Fibroblast of lung (primary cell): ENCODE measurements around the gene LAGE3.

Experiments used
- CTCF ChIP-seq, 2 donors: IDR thresholded peaks in 1 of 2; conservative IDR thresholded peaks in 1 of 2; 1 replicate in 1 of 2; 2 replicates in 1 of 2; pipeline ENCODE4 v1.5.1; 2011 to 2012; ENCODE audit warnings: low read length in 2 of 2, control low read depth in 1 of 2, inconsistent platforms in 1 of 2, low read depth in 1 of 2, mild to moderate bottlenecking in 1 of 2
- EZH2 ChIP-seq: IDR thresholded peaks from 2 replicates; pipeline ENCODE4 v1.5.1; 2012; ENCODE audit warnings: low read length, control low read depth, mild to moderate bottlenecking; ENCODE audit errors: missing control alignments

GRCh38 chrX:154441564-154441963 is 37.5 kb downstream of the LAGE3 start:
- TF ChIP-seq CTCF (conservative IDR thresholded peaks at IDR 0.05 in 1 of 2, IDR thresholded peaks at IDR 0.05 in 1 of 2; ENCODE audit: low read depth in 1 of 2, low read length in 2 of 2), result no peak
- no peak for TF ChIP-seq EZH2
